ENCODE data around the gene FEM1C.
"Not testable (repeated sequence)": the region's sequence is repeated elsewhere in the genome, so short reads cannot be mapped to it uniquely, and the experiment has no call there.

Gene FEM1C

DNA sequence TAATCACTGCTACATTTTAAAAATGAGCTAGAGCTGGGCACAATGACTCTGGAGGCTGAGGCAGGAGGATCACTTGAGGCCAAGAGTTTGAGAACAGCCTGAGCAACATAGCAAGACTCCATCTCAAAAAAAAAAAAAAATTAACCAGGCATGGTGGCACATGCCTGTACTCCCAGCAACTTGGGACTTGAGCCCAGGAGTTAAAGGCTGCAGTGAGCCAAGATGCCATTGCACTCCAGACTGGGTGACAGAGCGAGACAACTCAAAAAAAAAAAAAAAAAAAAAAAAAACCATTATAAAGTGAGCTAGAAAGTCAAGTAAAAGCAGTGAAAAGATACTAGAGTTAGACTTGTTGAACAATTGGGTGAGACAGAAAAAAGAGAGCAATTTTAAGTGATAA is 28.2 kb downstream of the FEM1C start:
- DNase-seq: no peak

DNA sequence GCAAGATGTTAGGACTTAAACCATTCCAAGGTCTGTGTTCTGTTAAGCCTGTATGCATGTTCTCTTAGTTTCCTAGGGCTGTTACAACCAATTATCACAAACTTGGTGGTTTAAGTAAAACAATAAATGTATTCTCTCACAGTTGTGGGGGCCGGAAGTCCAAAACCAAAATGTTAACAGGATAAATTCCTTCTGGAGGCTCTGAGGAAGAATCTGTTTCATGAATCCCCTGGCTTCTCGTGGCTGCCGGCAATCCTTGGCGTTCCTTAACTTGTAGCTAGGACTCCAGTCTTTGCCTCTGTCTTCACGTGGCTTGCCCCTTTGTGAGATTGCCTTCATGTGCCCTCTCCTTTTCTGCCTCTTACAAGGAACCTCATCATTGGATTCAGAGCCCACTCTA is 30.4 kb downstream of the FEM1C start:
- no peak for DNase-seq

DNA sequence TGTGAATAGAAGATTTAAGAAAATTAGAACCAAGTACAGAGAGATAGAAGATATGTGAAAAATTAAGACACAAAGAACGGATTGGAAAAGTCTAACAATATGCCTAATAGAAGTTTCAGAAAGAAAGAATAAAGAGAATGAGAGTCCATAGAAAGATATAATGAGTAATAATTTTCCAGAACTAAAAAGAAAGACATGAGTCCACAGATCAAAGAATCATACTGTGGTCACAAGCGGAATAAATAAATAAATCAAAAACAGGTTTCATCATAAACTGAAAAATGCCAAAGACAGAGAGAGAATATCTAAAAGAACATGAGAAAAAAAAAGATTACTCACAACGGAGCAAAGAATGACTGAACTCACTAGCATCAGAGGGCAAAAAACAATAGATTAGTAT is 32.9 kb downstream of the FEM1C start:
- no peak for DNase-seq

DNA sequence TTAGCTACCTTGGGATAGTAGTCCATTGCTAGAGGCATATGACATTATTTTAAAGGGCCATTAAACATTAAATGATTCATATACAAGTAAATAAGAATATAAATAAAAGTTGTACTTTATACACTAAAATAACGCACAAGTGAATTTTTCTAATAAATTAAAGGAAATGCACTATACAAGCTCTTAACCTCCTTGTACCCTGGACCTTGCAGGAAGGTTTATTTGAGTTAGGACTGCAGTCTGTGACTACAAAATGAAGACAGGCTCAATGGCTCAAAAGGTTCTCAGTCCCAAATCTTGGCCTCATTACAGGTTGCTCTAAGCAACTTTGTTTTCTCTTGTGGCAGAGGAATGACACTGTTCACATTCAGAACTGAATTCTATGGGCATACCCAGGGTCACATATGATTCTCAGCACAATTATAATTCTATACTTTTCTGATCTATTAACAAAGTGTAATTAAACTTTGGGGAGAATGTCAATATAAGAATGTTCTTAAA is 34.4 kb downstream of the FEM1C start:
- DNase-seq: no peak

DNA sequence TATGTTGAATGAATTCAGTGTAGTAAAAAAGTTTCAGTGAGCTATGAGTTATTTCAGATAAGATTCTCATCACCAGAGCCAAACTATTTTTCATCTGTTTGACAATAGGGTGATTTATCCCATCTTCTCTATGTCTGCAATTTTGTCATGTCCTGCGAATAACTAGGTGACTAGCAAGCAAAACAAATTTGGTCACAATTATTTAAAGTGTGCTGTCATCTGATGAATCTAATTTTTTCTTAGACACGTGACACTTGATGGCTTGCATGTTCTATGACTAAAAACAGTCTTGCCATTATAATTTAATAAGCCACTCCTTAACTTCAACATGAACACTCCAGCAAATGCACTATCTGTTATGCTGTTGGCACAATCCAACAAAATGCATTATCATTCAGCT is 35.0 kb downstream of the FEM1C start:
- DNase-seq: no peak

DNA sequence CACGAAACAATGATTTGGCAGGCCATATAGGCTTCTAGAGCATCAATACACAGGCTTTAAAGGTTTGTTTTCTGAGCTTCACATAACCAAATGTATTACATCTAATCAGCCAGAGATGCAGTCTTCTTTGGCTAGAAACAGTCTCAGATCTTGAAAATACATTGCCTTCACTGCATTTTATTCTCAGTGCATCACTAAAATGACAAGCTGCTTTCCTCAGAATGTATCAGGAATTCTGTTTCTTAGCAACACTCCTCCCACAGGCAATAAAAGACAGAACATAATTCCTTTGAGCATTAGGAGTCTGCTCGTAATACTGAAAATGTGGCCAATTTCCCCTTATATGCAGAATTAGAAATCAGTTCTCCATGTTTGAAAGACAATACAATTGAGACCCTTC is 36.9 kb downstream of the FEM1C start:
- DNase-seq: no peak

DNA sequence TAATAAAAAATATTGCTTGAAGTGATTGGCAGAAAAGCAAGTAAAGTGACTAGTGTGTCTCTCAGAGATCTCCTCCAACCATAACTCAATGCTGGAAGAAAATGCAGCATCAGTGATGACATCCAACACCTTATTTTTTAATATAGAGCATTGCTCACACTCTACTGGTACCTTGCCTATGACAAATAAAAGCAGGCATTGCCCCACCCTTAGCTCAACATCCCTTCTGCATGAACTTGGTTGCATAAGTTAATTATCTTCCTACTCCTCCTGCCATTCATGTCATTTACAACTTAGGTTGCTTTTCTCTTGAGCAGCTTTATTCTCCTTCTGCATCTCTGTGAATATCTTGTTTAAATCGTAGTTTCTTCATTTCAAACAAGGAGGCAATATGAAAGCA is 41.2 kb downstream of the FEM1C start:
- no peak for DNase-seq

DNA sequence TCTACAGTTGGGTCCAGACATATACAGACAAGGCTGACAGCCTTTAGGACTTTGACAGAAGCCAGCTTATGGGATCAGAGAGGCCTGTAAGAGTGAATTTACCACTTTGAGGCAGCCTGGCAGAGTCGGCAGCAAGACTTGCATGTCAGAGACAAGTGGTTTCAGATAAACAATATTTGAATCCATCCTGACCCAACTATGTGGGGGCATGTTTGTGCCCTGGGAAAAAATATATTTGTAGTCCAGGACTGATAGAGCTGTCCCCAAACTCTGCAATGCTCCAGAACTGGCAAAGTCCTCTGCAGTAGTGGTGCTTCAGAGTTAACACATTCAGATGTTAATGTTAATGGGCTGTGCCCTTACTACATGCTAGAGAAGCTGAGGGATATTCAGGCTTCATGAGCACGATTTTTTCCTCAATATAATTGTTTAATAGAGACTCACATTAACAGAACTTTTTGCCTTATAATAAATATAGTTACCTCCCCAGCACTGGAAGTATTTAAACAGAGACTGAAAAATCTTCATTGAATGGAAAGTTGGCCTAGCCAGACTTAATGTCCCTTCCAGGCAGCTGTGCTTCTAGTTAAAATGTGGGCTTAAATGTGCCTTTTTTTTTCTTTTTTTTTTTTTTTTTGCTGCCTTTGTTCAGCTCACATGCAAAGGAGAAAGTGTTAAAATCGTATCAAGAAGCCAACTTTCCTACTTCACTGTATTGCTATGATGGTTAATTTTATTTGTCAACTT is 42.9 kb downstream of the FEM1C start:
- no peak for DNase-seq

DNA sequence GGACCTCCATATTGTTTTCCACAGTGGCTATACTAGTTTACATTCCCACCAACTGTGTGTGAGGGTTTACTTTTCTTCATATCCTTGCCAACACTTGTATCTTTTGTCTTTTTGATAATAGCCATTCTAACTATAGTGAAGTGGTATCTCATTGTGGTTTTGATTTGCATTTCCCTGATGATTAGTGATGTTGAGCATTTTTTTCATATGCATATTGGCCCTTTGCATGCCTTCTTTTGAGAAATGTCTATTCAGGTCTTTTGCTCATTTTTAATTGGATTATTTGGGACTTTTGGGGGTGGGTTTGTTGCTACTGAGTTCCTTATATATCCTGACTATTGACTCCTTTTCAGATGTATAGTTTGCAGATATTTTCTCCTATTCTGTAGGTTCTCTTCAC is 44.4 kb downstream of the FEM1C start:
- no peak for DNase-seq

DNA sequence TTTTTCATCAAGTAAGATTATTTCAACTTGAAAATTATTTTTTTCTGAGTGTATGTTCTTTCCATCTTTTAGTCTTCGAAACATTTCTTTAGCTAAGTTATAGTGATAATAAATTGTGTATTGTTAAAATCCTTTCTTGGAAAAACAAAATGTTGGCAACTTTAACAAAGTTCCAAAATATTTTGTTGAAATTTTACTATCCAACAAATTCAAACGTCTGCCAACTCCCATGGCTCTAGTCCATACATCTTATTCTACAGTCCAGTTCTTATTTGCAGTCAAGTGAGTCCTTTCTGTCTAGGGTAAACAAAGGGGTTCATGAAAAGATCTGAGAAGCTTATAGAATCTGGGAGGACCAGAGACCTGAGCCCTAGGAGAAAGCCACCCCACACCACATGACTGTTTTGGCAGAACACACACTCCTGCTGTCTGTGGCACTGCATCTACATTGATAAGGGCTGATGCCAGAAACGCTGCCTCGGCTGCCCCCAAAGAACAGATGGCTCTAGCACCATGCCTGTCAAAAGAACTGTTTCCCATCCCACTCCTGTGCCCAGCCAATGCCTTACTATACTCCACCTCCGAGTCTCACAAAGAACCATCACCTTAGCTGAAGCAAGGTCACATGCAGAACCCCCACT is 47.5 kb downstream of the FEM1C start:
- no peak for DNase-seq

DNA sequence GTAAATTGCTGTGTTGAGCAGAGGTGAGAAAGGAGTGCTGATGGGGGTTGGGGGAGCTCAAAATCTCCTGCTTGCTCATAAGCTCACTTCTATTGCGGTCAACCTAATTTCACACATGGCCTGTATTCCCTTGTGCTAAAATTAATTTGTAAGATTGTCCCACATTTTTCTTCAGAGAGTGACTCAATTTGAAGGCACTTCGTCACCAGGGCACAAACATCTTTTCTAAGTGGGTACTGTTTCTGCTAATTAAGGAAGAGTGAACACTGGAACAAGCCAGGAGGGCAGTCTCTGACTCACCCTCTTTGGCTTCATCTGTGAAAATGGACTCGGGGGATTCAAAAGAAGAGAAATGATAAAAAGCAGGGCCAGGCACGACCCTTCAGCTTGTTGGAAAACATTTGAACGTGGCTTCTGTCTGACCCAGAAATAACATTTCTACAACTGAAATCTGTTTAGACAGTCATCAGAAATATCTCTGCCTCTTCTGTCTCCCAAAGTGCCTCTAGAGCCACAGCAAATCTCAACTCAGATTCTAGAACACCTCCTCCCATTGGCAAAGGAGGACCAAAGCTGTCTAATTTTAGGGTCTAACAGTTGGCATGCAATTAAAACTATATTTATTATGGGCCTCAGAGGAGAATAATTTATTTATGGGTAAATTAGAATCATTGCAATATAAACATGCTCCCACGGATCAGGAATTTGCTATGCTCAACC is 49.8 kb downstream of the FEM1C start:
- no peak for DNase-seq

DNA sequence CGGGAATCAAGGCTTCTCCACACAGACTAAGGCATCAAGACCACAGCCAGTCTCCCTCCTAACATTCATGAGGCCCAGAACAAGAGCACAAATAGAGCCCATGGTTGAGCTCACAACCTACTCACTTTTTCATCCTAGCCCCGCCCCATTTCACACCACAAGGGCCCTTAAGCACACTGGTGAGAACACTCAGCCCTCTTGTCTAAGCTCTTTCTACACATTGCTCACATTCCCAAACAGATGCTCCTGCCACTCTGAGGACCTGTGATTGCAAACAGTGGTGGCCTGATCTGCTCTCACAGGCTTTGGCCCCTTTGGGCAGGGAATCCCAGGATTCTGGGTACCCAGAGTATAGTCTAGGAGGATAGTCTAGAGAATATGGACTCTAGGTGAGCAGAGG is 54.0 kb downstream of the FEM1C start:
- no peak for DNase-seq

DNA sequence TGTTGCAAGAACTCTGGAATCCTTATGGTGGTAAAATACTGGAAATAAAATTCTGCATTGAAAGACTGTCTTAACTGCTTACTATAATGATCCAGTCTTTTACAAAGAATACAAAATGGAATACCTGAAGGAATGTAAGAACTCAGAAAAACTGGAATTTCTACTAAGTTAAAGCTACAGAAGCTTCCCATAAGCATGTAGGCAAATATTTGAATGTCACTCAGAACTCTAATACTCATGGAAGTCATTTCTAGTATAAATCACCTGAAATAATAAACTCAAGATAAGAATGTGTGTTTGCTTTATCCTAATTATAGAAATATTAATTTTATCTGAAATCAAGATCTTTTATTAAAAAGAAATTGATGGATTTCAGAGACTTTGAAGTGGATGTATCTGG is 54.8 kb downstream of the FEM1C start:
- no peak for DNase-seq

DNA sequence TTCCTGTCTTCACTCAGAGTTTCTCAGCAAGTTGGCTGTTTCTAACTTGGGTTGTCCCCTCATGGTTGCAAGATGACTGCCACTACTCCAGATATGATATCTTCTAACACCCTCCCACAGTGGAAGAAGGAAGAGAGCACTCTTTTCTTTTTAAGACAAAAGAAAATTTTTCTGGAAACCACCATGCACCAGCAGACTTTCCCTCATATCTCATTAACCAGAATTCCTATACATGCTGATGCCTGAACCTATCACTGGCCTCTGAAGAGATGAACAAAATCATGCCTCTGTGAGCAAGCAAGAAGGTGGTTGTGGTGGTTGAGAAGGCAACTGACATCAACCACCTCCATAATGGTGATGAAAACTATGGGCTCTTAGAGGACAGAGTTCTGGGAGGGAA is 56.8 kb downstream of the FEM1C start:
- no peak for DNase-seq

DNA sequence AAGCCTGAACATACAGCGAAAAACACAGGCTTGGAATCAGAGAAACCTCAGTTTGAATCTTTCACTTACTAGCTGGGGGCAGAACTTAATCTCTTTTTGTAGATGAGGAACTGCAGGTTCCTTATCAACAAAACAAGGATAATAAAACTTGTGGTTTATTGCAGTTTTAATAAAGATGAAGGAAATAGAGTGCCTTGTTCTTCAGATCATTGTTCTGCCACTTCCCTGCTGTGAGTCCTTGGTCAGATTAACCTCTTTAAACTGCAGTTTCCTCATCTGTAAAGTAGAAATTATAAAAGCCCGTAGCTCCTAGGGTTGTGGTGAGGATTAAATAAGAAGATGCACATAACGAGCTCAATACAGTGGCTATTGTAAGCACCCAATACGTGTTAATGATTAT is 57.4 kb downstream of the FEM1C start:
- DNase-seq: no peak

DNA sequence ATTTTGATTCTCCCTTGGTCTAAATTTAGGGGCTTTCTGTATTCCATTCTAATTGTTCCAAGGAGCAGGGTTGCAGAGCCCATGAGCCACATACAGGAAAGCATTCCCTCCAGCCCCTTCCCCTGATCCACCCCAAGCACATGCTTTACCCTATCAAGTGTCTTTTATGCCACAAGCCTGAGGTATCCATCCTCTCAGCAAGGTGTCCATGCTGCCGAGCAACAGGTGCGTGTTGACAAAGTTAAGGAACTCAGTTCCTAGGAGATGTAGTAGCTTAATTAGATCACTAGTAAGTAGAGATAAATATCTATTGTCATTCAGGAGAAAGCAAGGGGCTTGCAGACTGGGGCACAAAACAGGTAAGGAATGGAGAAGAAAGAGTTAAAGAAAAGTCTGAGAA is 57.8 kb downstream of the FEM1C start:
- no peak for DNase-seq

DNA sequence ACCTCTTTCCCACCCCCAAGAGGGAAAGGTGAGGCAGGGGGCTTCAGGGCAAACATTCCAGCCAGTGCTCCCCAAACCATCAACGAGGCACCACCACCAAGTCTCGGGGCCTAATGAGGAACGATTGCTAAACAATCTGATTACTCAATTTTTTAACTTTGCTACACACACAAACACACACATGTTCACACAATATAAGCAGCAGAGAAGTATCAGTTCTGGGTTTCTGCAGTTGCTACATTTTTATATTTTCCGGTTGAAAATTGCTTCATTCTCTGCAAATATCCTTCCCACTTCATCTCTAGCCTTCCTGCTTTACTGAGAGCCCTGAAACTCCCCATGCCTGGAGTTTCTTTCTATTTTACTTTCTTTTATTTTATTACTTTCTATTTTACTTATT is 60.2 kb downstream of the FEM1C start:
- DNase-seq: no peak

DNA sequence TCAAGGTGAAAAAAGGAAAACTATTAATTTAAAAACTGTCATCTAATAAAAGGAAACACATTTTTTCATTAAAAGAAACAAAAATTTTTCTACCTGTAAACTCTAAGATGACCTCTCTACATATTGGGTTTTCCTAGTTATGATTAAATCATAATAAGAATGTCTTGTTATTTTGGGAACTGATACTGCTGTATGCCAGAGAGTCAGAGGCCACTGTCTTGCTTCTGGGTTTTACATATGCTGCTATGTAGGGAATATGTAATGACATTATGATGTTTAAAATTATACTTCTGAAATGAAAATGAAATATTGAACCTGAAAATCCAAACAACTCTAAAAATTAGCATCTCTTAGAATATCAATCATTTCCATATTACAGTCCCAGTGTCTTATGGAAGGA is 63.7 kb downstream of the FEM1C start:
- DNase-seq: no peak

DNA sequence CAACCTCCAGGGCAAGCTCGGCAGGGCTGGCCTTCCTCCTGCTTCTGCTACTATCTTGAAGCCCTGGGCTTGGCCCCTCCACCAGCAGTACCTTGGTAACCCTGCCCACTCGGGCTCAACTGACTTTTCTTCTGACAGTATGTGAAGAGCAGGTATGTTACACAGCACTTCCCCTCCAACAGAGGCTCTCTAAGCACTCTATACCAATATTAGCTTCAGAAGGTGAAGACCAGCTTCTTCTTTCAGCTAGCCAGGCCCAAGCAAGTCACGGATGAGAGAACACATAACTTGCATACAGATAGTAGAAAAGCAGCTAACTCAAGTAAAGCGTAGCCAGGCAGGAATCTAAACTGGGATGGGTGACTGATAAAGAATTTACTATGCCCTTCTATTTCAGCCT is 64.3 kb downstream of the FEM1C start:
- no peak for DNase-seq

DNA sequence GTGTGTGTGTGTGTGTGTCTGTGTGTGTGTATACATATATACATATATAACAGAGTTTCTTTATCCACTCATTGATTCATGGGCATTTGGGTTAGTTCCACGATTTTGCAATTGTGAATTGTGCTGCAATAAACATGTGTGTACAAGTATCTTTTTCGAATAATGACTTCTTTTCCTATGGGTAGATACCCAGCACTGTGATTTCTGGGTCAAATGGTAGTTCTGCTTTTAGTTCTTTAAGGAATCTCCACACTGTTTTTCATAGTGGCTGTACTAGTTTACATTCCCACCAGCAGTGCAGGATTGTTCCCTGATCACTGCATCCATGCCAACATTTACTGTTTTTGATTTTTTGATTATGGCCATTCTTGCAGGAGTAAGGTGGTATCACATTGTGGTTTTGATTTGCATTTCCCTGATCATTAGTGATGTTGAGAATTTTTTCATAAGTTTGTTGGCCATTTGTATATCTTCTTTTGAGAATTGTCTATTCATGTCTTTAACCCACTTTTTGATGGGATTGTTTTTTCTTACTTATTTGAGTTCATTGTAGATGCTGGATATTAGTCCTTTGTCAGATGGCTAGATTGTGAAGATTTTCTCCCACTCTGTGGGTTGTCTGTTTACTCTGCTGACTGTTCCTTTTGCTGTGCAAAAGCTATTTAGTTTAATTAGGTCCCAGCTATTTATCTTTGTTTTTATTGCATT is 65.3 kb downstream of the FEM1C start:
- DNase-seq: not testable (repeated sequence)

DNA sequence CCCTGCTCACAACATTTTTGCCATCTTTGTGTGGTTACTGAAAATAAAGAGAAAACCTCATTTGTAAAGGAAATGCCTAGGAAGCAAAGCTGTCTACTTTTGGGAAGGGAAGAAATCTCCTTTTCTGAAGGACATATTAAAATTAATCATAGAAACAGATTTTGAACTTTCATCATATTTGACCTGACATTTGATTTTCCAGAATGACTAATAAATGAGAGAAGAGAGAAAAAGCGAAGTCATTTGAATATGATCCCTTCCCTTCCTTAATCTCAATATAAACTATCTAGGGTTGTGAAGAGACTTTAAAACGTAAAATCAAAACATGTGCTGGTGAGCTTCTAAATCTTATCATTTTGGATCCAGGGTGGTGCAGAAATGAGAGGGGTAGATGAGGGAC is 66.3 kb downstream of the FEM1C start:
- DNase-seq: no peak

DNA sequence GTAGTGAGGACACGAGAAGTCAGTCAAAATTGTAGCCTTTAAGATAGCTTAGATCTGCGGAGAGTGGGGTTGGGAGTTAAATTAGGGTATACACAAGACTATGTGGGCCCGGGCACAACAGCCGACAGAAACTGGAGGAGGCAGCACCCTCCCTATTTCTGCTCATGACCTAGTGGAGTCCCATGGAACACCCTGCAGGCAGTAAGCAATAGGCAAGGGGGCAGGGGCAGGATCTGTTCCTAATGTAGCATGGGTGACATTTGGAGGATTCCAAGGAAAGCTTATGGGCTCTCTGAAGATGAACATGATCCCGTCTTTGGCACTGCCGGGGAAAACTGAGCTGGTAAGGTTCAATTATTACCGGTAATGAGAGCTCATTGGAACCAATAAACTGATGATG is 67.0 kb downstream of the FEM1C start:
- DNase-seq: no peak

DNA sequence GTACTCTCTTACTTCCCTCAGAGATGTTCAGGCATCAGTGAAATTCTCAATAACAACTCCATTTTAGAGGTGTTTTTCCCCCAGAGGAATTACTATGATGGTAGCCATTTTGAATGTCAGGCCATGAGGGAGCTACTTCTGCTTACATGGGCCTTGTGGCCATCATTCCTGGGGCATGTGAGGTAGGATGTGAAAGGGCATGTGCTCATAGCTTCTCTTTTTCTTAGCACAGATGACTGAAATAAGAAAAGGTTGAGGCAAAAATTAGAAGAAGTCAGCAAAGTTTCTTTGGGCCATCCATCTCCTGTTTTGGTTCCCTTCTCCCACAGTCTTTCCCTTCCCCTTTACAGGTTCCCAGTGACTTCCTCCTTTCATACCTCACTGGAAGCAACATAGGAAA is 68.8 kb downstream of the FEM1C start:
- DNase-seq: no peak
